C4-2B (cell line): ENCODE data around the gene INAVA.

Source experiments
- H3K27ac ChIP-seq: fragments of 450-650 bp; 2 replicates; pipeline ENCODE4 v1.5.1; 2017
- ZFX ChIP-seq: fragments of 450-650 bp; IDR thresholded peaks from 2 replicates; pipeline ENCODE4 v1.6.1; 2017
- TF ChIP-seq, protein P1 (sequence below): fragments of 450-650 bp; conservative IDR thresholded peaks from 2 replicates; pipeline ENCODE4 v1.5.1; 2017; ENCODE audit warnings: mild to moderate bottlenecking

The INAVA gene

DNA sequence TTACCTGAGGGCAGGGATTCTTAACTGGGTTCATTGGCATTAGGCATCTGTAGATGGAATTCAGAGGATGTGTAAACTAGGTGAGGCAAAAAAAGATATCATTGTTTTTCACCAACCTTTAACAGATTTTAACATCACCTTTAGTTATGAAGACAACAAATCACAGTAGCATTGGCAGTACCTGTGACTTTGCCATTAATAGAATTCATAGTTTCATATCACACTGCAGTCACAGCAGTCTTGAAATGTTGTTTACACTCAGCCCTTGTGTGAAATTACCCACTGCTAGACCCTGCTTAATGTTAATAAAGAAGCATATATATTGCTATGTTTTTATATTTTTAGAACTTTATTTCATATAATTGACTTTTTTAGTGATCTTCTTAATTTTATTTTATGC lies 1.7 kb upstream of the INAVA start:
- no peak overlapping the region for H3K27ac ChIP-seq
- TF ChIP-seq, protein P1, sequence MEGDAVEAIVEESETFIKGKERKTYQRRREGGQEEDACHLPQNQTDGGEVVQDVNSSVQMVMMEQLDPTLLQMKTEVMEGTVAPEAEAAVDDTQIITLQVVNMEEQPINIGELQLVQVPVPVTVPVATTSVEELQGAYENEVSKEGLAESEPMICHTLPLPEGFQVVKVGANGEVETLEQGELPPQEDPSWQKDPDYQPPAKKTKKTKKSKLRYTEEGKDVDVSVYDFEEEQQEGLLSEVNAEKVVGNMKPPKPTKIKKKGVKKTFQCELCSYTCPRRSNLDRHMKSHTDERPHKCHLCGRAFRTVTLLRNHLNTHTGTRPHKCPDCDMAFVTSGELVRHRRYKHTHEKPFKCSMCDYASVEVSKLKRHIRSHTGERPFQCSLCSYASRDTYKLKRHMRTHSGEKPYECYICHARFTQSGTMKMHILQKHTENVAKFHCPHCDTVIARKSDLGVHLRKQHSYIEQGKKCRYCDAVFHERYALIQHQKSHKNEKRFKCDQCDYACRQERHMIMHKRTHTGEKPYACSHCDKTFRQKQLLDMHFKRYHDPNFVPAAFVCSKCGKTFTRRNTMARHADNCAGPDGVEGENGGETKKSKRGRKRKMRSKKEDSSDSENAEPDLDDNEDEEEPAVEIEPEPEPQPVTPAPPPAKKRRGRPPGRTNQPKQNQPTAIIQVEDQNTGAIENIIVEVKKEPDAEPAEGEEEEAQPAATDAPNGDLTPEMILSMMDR, result no peak
- TF ChIP-seq ZFX, result no peak

DNA sequence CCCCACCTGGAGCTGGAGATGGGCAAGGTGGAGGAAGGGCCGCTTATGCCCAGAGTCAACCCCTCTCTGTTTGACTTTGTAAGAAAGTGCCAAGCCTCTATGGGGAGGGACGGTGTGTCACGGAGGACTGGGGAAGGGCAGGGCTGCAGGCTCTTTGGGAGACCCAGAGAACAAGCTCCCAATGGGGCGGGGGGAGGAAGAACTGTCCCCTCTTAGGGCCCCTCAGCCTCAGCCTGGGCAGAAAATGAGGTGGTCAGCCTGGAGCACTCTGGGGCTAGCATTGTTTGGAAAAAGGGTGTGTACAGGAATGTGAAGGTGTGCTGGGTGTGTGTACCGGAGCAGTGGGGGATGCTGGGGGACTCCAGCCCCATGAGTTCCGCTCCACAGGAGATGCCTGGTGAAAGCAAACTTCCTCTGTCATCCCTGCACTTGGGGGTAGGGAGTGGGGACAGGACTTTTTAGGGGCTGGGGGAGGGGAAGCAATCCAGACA lies 1.2 kb upstream of the INAVA start:
- no peak for TF ChIP-seq ZFX
- TF ChIP-seq, protein P1, result no peak

DNA sequence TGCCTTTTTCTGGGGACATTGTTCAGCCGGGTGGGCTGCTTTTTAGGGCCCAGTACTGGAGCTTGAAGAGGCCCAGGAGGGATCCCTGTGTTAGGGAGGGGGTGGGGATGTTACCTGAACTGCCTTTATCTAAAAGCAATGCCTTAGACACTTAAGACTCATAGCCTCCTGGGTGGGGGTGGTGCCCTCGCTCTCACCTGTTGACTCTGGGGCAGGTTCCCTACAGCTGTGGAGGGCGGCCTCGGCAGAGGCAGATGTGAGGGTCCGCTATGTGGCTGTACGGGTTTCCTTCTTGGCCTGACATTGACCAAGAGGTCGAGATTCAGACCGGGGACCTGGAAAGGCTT lies 716 bp downstream of the INAVA start:
- TF ChIP-seq, protein P1, result no peak
- TF ChIP-seq ZFX, result no peak
- H3K27ac ChIP-seq, result no peak overlapping the region

More for the DNA sequence above, 1.2 kb upstream of the INAVA start:
- H3K27ac ChIP-seq, result no peak overlapping the region

DNA sequence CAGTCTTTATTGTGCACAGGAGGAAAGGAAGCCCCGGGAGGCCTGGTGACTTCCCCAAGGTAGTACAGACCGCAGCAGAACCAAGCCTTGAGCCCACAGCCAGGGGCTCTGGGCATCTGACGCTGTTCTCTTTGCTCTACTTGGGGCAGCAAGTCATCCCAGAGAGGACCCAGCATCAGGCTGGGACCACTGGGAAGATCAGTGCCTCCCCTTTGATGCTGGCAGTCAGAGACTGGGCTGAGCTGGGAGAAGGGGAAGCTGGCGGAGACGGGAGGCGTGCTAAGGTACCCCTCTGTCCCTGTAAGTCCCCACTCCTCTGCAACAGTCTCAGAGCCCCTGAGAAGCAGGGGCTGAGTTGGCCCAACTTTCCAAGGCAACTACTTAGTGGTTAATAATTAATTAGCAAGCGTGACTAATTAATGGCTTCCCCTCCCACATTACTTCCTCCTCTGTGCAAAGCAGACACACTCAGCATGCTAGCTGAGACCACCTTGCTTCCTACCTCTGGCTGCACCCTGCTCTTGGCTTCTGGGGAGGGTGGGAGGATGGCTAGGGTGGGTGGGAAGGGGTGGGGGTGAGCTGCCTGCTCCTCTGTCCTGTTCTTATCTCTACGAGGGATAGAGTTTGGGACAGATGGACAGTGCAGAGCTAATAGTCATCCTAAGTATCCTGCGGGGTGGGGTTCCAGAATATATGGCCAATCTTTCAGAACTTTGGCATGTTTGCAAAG lies 1.3 kb downstream of the INAVA start:
- no peak for TF ChIP-seq ZFX
- TF ChIP-seq, protein P1, result no peak
- H3K27ac ChIP-seq, result no peak overlapping the region

DNA sequence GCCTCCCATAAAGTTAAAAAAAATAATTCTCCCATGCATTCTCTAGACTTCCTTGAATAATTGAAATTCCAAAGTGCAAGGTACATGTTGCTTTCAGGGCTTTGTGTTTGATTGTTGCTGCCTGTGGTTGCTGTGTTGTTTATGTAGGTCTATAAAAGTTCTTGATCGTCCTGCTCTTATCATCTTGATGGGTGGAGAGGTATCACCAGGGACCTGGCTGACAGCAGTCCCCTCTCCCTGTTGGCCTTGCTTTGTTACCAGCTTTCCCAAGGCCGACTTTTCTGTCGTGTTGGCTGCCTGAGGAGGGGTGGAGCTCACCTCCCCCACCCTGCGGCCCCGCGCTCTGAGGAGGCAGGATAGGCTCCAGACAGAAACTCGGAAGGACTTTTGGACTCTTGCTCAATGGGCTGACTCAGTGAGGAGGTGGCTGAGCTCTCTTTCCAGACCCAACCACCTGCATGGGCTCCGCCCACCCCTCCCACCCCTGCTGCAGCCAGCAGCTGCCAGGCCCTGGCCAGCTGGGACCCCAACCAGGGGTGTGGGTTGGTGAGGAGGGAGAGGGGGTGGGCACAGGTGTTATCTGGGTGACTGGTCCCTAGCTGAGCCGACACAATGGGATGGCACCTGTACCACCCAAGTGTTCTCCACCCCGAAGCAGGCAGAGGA lies 2.0 kb downstream of the INAVA start:
- TF ChIP-seq, protein P1, result no peak
- no peak for TF ChIP-seq ZFX
- H3K27ac ChIP-seq, result no peak overlapping the region

DNA sequence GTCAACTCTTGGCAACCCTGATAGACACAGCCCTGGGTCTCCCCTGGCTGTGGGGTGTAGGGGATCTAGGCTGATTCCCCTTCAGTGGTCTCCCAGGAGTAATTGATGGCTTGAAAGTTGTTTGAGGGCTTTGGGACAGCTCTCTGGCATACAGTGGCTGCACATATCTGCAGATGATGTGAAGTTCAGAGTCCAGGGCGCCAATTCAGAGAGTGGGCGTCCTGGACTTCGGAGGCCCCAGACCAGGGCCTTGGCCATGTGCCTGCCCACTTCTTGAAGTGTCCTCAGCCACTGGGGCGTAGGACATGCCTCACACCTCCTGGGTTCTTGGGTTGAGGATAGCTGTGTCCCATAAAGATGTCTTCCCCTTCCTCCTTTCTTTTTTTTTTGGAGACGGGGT lies 2.6 kb downstream of the INAVA start:
- no peak overlapping the region for H3K27ac ChIP-seq

DNA sequence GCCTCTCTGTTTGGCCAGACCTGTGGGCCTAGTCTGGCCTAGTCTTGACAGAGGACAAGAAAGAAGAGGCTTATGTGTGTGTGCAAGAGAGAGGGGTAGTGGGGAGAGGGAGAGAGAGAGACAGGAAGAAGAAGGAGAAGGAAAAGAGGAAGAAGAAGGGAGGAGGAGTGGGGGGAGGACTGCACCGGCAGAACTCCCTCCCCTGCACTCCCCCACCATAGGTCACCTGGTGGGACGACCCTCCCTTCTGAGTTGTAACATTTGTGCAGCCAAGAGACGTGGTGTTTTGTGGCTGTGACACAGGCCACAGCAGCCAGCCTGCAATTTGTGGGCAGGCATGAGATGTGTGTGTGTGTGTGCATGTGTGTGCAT lies 4.3 kb downstream of the INAVA start:
- TF ChIP-seq, protein P1, result no peak
- TF ChIP-seq ZFX, result no peak
- H3K27ac ChIP-seq, result no peak overlapping the region

More for the DNA sequence above, 2.6 kb downstream of the INAVA start:
- TF ChIP-seq, protein P1, result no peak
- TF ChIP-seq ZFX, result no peak
